ENCODE data around the gene KRTAP10-3. TPM values are rescaled to one million over a fixed set of nuclear protein-coding genes. Genes with fewer than 3 reads are reported as not detected.

Gene KRTAP10-3
- total and polyA plus RNA-seq, 2 donors (not counting 1 experiment from before 2014, with no cell fraction given), result not detected

DNA sequence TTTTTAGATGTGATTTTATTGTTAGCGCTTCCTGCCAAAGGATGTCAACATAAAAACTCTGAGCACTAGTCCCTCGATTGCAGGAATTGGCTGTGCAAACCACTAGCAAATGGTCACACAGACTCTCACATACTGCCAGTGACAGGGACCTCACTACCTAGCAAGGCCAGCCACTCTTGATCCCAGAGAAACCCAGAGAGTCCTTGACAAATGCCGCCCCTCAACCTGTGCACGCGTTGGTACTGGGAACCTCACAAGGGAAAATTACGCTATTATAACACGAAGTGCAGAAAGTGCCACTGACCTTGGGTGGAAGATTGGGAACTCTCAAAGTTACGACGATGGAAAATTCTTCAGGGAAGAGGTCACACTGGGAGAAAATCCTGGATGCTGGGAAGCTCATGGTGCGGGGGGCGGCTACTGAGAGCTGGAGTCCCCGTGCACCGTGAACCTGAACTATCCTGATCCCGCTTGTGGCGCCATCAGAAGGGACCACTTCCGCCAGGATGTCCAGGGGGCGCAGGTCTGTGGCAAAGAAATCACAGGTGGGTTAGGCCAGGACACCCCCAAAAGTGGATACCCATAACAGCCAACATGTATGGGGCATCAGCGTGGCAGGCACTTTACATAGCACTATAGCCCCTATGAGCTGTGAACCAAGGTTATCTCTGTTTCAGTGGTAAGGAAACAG lies 9.0 kb upstream of the KRTAP10-3 start:
- no peaks in the 10 kb centered on the region for H3K79me2 ChIP-seq (ENCODE audit: control insufficient read depth, insufficient read depth, low read length)
- no peaks in the 10 kb centered on the region for H3K4me1 ChIP-seq (ENCODE audit: control insufficient read depth, extremely low read depth, insufficient read depth, low read length)
- no peaks in the 10 kb centered on the region for H3K9me3 ChIP-seq (ENCODE audit: control insufficient read depth, insufficient read depth, low read depth, low read length)
- H3K4me2 ChIP-seq (ENCODE audit: extremely low read depth, insufficient read depth, low read length), result no peak overlapping the region
- H3K36me3 ChIP-seq (ENCODE audit: control insufficient read depth, insufficient read depth, low read length), result no peaks in the 10 kb centered on the region
- no peak for DNase-seq (ENCODE audit: low read depth in 2 of 2)
- no peaks in the 10 kb centered on the region for H3K27me3 ChIP-seq (ENCODE audit: control insufficient read depth, insufficient read depth, low read length)
- H3K9ac ChIP-seq (ENCODE audit: insufficient read depth, low read length), result no peak overlapping the region
- H2AFZ ChIP-seq (ENCODE audit: low read length), result no peak overlapping the region
- TF ChIP-seq, protein P1, sequence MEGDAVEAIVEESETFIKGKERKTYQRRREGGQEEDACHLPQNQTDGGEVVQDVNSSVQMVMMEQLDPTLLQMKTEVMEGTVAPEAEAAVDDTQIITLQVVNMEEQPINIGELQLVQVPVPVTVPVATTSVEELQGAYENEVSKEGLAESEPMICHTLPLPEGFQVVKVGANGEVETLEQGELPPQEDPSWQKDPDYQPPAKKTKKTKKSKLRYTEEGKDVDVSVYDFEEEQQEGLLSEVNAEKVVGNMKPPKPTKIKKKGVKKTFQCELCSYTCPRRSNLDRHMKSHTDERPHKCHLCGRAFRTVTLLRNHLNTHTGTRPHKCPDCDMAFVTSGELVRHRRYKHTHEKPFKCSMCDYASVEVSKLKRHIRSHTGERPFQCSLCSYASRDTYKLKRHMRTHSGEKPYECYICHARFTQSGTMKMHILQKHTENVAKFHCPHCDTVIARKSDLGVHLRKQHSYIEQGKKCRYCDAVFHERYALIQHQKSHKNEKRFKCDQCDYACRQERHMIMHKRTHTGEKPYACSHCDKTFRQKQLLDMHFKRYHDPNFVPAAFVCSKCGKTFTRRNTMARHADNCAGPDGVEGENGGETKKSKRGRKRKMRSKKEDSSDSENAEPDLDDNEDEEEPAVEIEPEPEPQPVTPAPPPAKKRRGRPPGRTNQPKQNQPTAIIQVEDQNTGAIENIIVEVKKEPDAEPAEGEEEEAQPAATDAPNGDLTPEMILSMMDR (conservative IDR thresholded peaks at IDR 0.05 in 1 of 2, IDR thresholded peaks at IDR 0.05 in 1 of 2; ENCODE audit: low read depth in 1 of 2, low read length in 2 of 2), result no peak
- no peak for TF ChIP-seq EZH2 (IDR thresholded peaks at IDR 0.05; ENCODE audit: low read length, missing control alignments)
- H4K20me1 ChIP-seq (ENCODE audit: control insufficient read depth, extremely low read depth, insufficient read depth, low read length), result no peaks in the 10 kb centered on the region
- no peak overlapping the region for H3K27ac ChIP-seq (ENCODE audit: insufficient read depth, low read length)
- no peak overlapping the region for H3K4me3 ChIP-seq (replicated peaks in 1 of 4; ENCODE audit: control extremely low read depth in 1 of 4, insufficient read depth in 1 of 4, low read depth in 3 of 4, low read length in 4 of 4)

- no peak overlapping the region for H3K27ac ChIP-seq (ENCODE audit: insufficient read depth, low read length)
- DNase-seq (ENCODE audit: low read depth in 2 of 2), result no peak
Observed at GRCh38 chr21:44566403-44566802, 7.8 kb upstream of the KRTAP10-3 start.

GRCh38 chr21:44564886-44565598 lies 6.4 kb upstream of the KRTAP10-3 start:
- Histone ChIP-seq H3K27me3 (ENCODE audit: control insufficient read depth, insufficient read depth, low read length) (no peaks in the 10 kb centered on the region), H3K4me2 (ENCODE audit: extremely low read depth, insufficient read depth, low read length) (no peak overlapping the region), H3K79me2 (ENCODE audit: control insufficient read depth, insufficient read depth, low read length) (no peaks in the 10 kb centered on the region), H3K9me3 (ENCODE audit: control insufficient read depth, insufficient read depth, low read depth, low read length) (no peaks in the 10 kb centered on the region), H4K20me1 (ENCODE audit: control insufficient read depth, extremely low read depth, insufficient read depth, low read length) (no peaks in the 10 kb centered on the region), H2AFZ (ENCODE audit: low read length) (no peak overlapping the region), H3K36me3 (ENCODE audit: control insufficient read depth, insufficient read depth, low read length) (no peaks in the 10 kb centered on the region), H3K4me3 (replicated peaks in 1 of 4; ENCODE audit: control extremely low read depth in 1 of 4, insufficient read depth in 1 of 4, low read depth in 3 of 4, low read length in 4 of 4) (no peak overlapping the region), H3K9ac (ENCODE audit: insufficient read depth, low read length) (no peak overlapping the region), H3K27ac (ENCODE audit: insufficient read depth, low read length) (no peak overlapping the region), H3K4me1 (ENCODE audit: control insufficient read depth, extremely low read depth, insufficient read depth, low read length) (no peaks in the 10 kb centered on the region)
- no peak for DNase-seq (ENCODE audit: low read depth in 2 of 2)
- TF ChIP-seq, protein P1 (conservative IDR thresholded peaks at IDR 0.05 in 1 of 2, IDR thresholded peaks at IDR 0.05 in 1 of 2; ENCODE audit: low read depth in 1 of 2, low read length in 2 of 2), result no peak
- no peak for TF ChIP-seq EZH2 (IDR thresholded peaks at IDR 0.05; ENCODE audit: low read length, missing control alignments)

More at GRCh38 chr21:44566403-44566802, 7.8 kb upstream of the KRTAP10-3 start:
- Histone ChIP-seq H3K36me3 (ENCODE audit: control insufficient read depth, insufficient read depth, low read length) (no peaks in the 10 kb centered on the region), H3K4me3 (replicated peaks in 1 of 4; ENCODE audit: control extremely low read depth in 1 of 4, insufficient read depth in 1 of 4, low read depth in 3 of 4, low read length in 4 of 4) (no peak overlapping the region), H3K9me3 (ENCODE audit: control insufficient read depth, insufficient read depth, low read depth, low read length) (no peaks in the 10 kb centered on the region), H3K9ac (ENCODE audit: insufficient read depth, low read length) (no peak overlapping the region), H3K4me1 (ENCODE audit: control insufficient read depth, extremely low read depth, insufficient read depth, low read length) (no peaks in the 10 kb centered on the region), H3K4me2 (ENCODE audit: extremely low read depth, insufficient read depth, low read length) (no peak overlapping the region), H2AFZ (ENCODE audit: low read length) (no peak overlapping the region), H4K20me1 (ENCODE audit: control insufficient read depth, extremely low read depth, insufficient read depth, low read length) (no peaks in the 10 kb centered on the region), H3K27me3 (ENCODE audit: control insufficient read depth, insufficient read depth, low read length) (no peaks in the 10 kb centered on the region), H3K79me2 (ENCODE audit: control insufficient read depth, insufficient read depth, low read length) (no peaks in the 10 kb centered on the region)
- TF ChIP-seq, protein P1 (conservative IDR thresholded peaks at IDR 0.05 in 1 of 2, IDR thresholded peaks at IDR 0.05 in 1 of 2; ENCODE audit: low read depth in 1 of 2, low read length in 2 of 2), result no peak
- no peak for TF ChIP-seq EZH2 (IDR thresholded peaks at IDR 0.05; ENCODE audit: low read length, missing control alignments)
